Measurements from ENCODE around the gene SIPA1L3. TPM values are rescaled to one million over a fixed set of nuclear protein-coding genes. Genes with fewer than 3 reads are reported as not detected.
A peak's percentile ranks its signal among the peaks of the same experiment; 100 is the strongest.

The SIPA1L3 gene
- total and polyA plus RNA-seq, 9 of the 15 experiments (the other 6 are each of a cell fraction or from before 2014, with no cell fraction given) = 0.01 to 6.1 (median 2.5) TPM

DNA sequence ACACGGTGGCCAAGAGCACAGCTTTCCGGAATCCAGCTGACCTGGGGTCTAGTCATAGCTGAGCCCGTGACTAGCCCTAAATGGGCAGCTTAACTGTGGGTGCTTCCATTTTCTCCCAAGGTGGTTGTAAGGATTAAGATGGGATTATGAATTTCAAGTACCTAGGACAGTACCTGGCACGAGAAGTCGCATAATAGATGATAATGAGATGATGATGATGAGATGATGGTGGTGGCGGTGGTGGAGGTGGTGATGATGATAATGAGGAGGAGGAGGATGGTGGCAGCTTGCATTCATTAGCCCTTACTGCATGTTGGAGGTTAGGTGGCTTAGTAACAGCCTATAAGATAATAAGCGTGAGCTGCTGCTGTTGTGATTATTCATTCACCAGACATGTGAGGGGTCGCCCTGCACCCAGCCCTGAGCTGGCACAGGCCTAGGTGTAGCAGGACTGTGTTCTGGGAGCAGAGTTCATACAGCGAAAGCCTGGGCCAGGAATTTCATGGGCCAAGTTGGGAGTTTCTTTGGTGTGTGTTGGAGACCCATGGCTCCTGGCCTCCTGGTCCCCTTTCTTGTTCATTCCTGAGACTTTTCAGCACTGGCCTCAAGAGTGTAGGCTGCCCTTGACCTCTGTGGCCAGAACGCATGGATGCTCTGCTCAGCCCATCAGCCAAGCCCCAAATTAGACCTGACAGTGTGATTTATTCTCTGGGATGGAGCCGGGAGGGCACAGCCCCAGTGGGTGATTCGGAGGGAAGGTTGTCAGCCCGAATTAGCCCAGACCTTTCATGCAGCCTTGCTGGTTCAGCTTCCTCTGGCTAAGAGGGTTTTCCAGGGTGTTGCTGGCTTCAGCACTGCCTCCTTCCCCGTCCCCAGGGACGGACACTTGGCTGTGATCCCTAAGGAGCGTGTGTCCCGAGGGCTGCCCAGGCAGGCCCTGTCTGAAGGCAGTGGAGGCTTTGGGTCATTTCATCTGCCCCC, 128.8 kb downstream of the SIPA1L3 start:
- Histone ChIP-seq H3K4me3 (no peak overlapping the region), H3K27me3 (ENCODE audit: control insufficient read depth in 2 of 2, insufficient read depth in 2 of 2, low read length in 2 of 2) (peaks cover 10 to 32% of the 10 kb centered on the region in 2 experiments; a peak in 4 of 5 replicates), H3K9ac (ENCODE audit: insufficient read depth in 1 of 2, low read depth in 2 of 2, low read length in 2 of 2) (peak overlapping the region in 1 of 2 experiments; percentile 45; a peak in 1 of 4 replicates), H3K27ac (ENCODE audit: extremely low read depth, low read depth, low read length) (no peak overlapping the region), H3K36me3 (ENCODE audit: control insufficient read depth, insufficient read depth, low read length) (no peaks in the 10 kb centered on the region), H3K4me1 (replicated peaks in 1 of 2; ENCODE audit: control insufficient read depth in 2 of 2, insufficient read depth in 2 of 2, low read length in 2 of 2) (no peaks in the 10 kb centered on the region), H2AFZ (ENCODE audit: low read depth, low read length) (no peak overlapping the region), H3K9me3 (replicated peaks; ENCODE audit: control insufficient read depth, insufficient read depth, low read depth, low read length) (no peaks in the 10 kb centered on the region), H4K20me1 (replicated peaks; ENCODE audit: control insufficient read depth, insufficient read depth, low read length) (no peaks in the 10 kb centered on the region), H3K79me2 (ENCODE audit: control insufficient read depth, insufficient read depth, low read length) (no peaks in the 10 kb centered on the region), H3K4me2 (ENCODE audit: insufficient read depth, low read length) (no peak overlapping the region), H3K9me1 (ENCODE audit: control insufficient read depth, insufficient read depth, low read length) (no peaks in the 10 kb centered on the region)
- intact Hi-C loops (cut with micrococcal nuclease) = no loop called here
- FAIRE-seq = no peak
- in situ Hi-C loops (cut with MboI) = no loop called here
- ChIA-PET CTCF (ENCODE audit: low intra/inter-chr PET ratio) (no interaction called here), POLR2A (interaction anchor here (0.5 kb wide), 1 partner anchor 48 kb away, joined by 3 read pairs; no protein-coding TSS in a partner anchor)
- TF ChIP-seq MEIS2 (IDR thresholded peaks at IDR 0.05; ENCODE audit: partially characterized antibody) (peak; percentile 9), ZNF124 (CRISPR knock-in tag; IDR thresholded peaks at IDR 0.05) (no peak)
- no peak for DNase-seq (ENCODE audit: extremely low read depth in 1 of 4, low spot score in 3 of 4)
- WGBS (ENCODE audit: insufficient coverage, low coverage, missing lambda C conversion rate) = 6% methylated on average over 17 of the region's 17 CpGs
- BruUV-seq (replicated peaks) = no TSS peak
- ATAC-seq = no peak; the same call in 2 of the 3 replicates

Data from K562 (cell line).